DMS53 treated with DMSO at 0.1 percent for 48 hours (cell line): ENCODE results near the gene TNFSF15.

Experiments used
- DNase-seq: peaks from one replicate; lab custom pipeline; 2025; ENCODE audit not compliant: unreplicated experiment; lab: John Stamatoyannopoulos, UW

Gene TNFSF15

GRCh38 chr9:114825126-114825795 lies 19.4 kb upstream of the TNFSF15 start:
- DNase-seq = no peak

- DNase-seq = no peak
Observed at GRCh38 chr9:114824110-114824509, 18.3 kb upstream of the TNFSF15 start.

- no peak for DNase-seq
Observed at GRCh38 chr9:114823441-114823840, 17.6 kb upstream of the TNFSF15 start.

- no peak for DNase-seq
Observed at GRCh38 chr9:114822708-114823107, 16.9 kb upstream of the TNFSF15 start.

GRCh38 chr9:114820776-114821501 lies 15.1 kb upstream of the TNFSF15 start:
- DNase-seq = no peak

GRCh38 chr9:114818178-114818577 lies 12.3 kb upstream of the TNFSF15 start:
- no peak for DNase-seq

- no peak for DNase-seq
Observed at GRCh38 chr9:114813717-114814418, 8.0 kb upstream of the TNFSF15 start.

- DNase-seq = no peak
Observed at GRCh38 chr9:114811966-114812636, 6.3 kb upstream of the TNFSF15 start.

GRCh38 chr9:114811301-114811700 lies 5.5 kb upstream of the TNFSF15 start:
- DNase-seq = no peak

- no peak for DNase-seq
Observed at GRCh38 chr9:114810614-114811013, 4.8 kb upstream of the TNFSF15 start.

GRCh38 chr9:114806526-114806900 lies 674 bp upstream of the TNFSF15 start:
- DNase-seq = no peak

- no peak for DNase-seq
Observed at GRCh38 chr9:114804505-114804904, 1.3 kb downstream of the TNFSF15 start.

- DNase-seq = no peak
Observed at GRCh38 chr9:114803479-114804265, 2.2 kb downstream of the TNFSF15 start.

GRCh38 chr9:114799925-114800324 lies 5.9 kb downstream of the TNFSF15 start:
- no peak for DNase-seq

- no peak for DNase-seq
Observed at GRCh38 chr9:114799441-114799840, 6.4 kb downstream of the TNFSF15 start.

GRCh38 chr9:114798780-114799427 lies 6.9 kb downstream of the TNFSF15 start:
- DNase-seq = no peak

- DNase-seq = no peak
Observed at GRCh38 chr9:114798101-114798500, 7.7 kb downstream of the TNFSF15 start.

GRCh38 chr9:114792396-114792795 lies 13.4 kb downstream of the TNFSF15 start:
- no peak for DNase-seq

GRCh38 chr9:114791736-114792135 lies 14.1 kb downstream of the TNFSF15 start:
- DNase-seq = no peak

- DNase-seq = no peak
Observed at GRCh38 chr9:114791312-114791711, 14.5 kb downstream of the TNFSF15 start.
